ENCODE results near the gene TCF19.

DNA sequence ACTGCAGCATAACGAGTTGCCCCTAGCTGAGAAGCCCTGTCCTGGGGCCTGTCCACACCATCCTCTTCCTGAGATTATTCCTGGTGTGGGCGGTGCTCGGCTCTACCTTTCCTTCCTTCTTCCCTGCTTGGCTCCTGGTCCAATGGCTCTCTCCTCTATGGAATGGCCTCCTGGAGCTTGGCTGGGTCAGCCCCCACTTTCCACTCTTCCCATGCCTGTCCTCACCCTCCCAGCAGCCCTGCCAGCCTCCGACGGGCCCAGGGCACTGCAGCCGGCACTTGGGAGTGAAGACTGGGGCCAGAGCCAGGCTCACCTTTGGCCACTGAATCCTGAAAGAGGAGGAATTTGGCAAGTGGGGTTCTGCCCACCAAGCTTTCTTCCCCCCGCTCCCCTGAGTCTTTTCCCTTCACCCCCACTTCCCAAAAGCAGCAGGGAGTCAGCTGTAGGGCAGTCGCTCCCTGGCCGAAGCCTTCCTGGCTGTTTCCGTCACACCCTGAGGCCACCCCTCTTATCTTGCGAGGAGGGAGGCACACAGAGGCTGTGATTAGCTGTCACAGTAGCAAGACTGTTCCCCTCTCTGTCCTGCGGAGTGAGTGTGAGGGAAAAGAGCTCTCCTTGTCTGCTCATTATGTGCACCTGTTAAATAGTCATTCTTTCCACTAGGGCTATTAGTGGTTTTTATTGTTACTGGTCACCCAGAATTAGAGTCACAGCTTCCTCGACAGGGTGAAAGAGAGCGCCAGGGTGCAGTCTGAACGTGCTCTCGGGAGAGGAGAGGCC is 31.8 kb upstream of the TCF19 start:
- TF ChIP-seq, protein P1, sequence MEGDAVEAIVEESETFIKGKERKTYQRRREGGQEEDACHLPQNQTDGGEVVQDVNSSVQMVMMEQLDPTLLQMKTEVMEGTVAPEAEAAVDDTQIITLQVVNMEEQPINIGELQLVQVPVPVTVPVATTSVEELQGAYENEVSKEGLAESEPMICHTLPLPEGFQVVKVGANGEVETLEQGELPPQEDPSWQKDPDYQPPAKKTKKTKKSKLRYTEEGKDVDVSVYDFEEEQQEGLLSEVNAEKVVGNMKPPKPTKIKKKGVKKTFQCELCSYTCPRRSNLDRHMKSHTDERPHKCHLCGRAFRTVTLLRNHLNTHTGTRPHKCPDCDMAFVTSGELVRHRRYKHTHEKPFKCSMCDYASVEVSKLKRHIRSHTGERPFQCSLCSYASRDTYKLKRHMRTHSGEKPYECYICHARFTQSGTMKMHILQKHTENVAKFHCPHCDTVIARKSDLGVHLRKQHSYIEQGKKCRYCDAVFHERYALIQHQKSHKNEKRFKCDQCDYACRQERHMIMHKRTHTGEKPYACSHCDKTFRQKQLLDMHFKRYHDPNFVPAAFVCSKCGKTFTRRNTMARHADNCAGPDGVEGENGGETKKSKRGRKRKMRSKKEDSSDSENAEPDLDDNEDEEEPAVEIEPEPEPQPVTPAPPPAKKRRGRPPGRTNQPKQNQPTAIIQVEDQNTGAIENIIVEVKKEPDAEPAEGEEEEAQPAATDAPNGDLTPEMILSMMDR (IDR thresholded peaks at IDR 0.05): no peak
- TF ChIP-seq ZFX (IDR thresholded peaks at IDR 0.05; ENCODE audit: borderline replicate concordance): no peak
